WI38 (cell line): Measurements from ENCODE around the gene OLFML2A.

Experiments
- H3K4me3 ChIP-seq: 2 replicates; pipeline ENCODE4 v1.5.1; 2011; ENCODE audit warnings: low read depth, mild to moderate bottlenecking, control low read depth, low read length
- TF ChIP-seq, protein P1 (sequence below): IDR thresholded peaks from 2 replicates; pipeline ENCODE4 v1.5.1; 2012; ENCODE audit warnings: low read depth, mild to moderate bottlenecking, control low read depth, low read length

The OLFML2A gene

DNA sequence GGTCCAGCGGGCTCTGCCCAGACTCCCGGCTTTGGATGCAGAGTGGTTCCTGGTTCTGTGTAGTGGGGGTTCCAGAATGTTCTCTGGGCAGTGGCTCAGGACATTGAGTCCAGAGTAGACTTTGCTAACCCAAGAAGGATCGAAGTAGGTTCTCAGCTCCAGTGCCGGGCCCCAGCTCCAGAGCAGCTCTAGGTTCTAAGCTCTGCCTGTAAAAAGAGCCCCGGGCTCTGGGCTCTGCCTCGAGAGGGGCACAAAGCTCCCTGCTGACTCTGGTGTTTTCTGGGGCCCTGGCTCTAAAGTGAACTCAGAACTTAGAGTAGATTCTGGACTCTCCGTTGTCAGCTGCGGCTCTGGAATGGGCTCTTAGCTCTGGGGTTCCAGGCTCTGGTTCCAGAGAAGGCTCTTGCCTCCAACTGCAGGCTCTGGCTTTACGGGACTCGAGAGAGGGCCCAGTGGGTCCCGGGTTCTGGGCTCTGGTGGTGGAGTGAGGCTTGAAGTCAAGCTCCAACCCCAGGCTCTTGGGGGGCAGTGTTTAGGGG, 76.7 kb downstream of the OLFML2A start:
- TF ChIP-seq, protein P1, sequence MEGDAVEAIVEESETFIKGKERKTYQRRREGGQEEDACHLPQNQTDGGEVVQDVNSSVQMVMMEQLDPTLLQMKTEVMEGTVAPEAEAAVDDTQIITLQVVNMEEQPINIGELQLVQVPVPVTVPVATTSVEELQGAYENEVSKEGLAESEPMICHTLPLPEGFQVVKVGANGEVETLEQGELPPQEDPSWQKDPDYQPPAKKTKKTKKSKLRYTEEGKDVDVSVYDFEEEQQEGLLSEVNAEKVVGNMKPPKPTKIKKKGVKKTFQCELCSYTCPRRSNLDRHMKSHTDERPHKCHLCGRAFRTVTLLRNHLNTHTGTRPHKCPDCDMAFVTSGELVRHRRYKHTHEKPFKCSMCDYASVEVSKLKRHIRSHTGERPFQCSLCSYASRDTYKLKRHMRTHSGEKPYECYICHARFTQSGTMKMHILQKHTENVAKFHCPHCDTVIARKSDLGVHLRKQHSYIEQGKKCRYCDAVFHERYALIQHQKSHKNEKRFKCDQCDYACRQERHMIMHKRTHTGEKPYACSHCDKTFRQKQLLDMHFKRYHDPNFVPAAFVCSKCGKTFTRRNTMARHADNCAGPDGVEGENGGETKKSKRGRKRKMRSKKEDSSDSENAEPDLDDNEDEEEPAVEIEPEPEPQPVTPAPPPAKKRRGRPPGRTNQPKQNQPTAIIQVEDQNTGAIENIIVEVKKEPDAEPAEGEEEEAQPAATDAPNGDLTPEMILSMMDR: no peak
- peak overlapping the region; percentile 53 for H3K4me3 ChIP-seq

DNA sequence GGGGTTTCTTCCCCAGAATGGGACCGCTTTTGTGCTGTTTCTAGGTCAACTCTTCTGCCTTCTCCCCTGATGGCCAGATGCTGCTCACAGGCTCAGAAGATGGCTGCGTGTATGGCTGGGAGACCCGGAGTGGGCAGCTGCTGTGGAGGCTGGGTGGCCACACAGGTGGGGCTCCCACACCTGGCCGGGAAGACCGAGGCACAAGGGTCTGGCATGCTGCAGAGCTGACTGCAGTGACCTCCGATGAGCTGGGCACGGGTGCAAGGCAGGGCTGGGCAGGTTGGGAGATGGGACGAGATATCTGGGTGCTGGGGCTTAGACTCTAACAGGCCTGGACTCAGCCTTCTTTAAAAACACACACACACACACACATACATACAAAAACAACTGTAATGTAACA, 77.2 kb downstream of the OLFML2A start:
- TF ChIP-seq, protein P1: no peak

DNA sequence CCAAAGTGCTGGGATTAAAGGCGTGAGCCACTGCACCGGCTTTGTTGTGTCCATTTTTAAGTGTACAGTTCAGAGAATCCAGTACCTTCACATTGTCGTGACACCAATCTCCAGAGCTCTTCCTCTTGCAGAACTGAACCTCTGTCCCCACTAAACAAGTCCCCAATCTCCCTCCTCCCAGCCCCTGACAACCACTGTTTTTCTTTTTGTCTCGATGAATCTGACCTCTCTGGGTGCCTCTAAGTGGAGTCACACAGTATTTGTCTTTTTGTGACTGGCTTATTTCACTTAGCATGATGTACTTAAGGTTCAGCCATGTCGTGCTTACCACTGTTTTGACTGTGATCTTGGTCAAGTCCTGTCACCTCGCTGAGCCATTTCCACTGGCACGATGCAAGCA, 77.9 kb downstream of the OLFML2A start:
- TF ChIP-seq, protein P1: no peak
- H3K4me3 ChIP-seq: no peak overlapping the region

More for the DNA sequence above, 77.2 kb downstream of the OLFML2A start:
- H3K4me3 ChIP-seq: no peak overlapping the region

DNA sequence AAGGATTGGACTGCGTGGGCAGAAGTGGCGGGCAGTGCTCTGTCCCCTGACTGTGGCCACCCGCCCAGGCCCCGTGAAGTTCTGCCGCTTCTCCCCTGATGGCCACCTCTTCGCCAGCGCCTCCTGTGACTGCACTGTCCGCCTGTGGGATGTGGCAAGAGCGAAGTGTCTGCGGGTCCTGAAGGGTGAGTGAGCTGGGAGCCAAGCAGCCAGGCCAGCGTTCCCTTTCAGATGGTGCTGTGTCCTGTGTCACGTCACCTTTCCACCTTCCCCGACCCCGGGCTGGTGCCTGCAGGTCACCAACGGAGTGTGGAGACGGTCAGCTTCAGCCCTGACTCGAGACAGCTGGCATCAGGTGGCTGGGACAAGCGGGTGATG, 78.6 kb downstream of the OLFML2A start:
- H3K4me3 ChIP-seq: no peak overlapping the region
- TF ChIP-seq, protein P1: no peak

DNA sequence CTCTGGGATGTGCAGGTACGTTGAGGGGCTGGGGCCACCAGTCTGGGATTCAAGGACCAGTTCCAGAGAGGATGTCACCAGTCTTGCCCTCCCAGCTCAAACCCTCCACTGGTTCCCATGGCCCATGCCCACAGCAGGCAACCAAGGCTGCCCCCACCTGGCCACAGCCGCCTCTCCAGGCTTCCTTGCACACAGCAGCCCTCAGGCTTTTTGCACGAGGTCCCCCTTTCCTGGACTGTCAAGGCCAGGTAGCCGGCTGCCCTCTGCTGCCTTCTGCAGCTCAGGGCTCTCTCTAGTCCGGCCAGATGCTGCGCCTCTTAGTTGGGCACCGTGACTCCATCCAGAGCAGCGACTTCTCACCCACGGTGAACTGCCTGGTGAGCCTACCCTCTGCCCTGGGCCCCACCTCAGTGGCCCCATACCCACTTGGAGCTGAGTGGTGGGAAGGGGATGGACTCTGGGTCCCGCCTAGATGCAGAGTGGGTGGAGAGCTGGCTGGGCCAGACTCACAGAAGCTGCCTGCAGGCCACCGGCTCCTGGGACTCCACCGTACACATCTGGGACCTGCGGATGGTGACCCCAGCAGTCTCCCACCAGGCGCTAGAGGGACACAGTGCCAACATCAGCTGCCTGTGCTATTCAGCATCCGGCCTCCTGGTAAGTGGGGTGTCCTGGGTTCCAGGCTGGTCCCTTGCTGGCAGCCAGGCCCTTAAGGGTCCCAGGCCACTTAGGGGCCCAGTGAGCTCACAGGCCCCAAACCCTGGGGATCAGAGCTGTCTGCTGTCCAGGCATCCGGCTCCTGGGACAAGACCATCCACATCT, 79.2 kb downstream of the OLFML2A start:
- TF ChIP-seq, protein P1: peak; percentile 35; the same call in 1 of the 2 replicates
- H3K4me3 ChIP-seq: no peak overlapping the region

DNA sequence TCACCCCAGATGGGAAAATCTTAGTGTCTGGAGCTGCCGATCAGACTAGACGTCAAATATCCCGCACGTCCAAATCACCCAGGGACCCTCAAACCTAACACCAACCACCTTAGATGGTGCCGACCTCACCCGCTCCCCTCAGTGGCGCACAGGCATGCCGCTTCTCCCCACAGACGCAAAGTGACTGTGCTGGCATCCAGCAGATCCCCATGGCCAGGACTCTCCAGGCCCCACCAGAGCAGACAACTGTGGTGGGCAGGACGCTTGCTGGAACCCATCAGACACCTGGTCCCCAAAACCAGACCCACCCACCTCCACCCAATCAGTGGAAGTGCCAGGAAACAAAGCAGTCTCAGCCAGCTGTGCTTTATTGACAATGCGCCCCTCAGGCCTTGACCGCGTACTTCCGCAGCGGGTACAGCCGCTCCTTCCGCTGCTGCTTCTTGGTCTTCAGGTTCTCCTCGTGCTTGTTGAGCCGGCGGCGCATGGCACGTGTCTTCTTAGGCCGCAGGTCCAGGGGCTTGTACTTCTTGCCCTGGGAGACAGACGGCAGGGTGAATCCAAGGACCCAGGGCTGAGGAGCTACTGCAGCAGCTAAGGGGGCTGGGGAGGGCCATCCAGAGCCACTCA, 80.7 kb downstream of the OLFML2A start:
- TF ChIP-seq, protein P1: no peak

More for the DNA sequence above, 80.7 kb downstream of the OLFML2A start:
- no peak overlapping the region for H3K4me3 ChIP-seq
